ENCODE results near the gene CHCHD4. TPM values are rescaled to one million over a fixed set of nuclear protein-coding genes. Genes with fewer than 3 reads are reported as not detected.

CHCHD4 gene
- total and polyA plus RNA-seq, 2 of the 13 experiments (the other 11 are each of a cell fraction or from before 2014, with no cell fraction given) = 15.8 to 24.1 TPM

GRCh38 chr3:14127516-14128161 lies 3.0 kb upstream of the CHCHD4 start:
- POLR2A ChIA-PET = no interaction called here
- Histone ChIP-seq H2AFZ (ENCODE audit: low read length) (no peak overlapping the region), H3K79me2 (ENCODE audit: insufficient read depth, low read length) (peaks cover 52% of the 10 kb centered on the region), H3K36me3 (replicated peaks in 1 of 2; ENCODE audit: control insufficient read depth in 1 of 2, insufficient read depth in 2 of 2, low read length in 2 of 2) (peaks cover 14 to 44% of the 10 kb centered on the region in 2 experiments), H3K9me3 (ENCODE audit: low read length) (no peaks in the 10 kb centered on the region), H3K4me1 (ENCODE audit: insufficient read depth, low read length) (peaks cover 34% of the 10 kb centered on the region), H3K9ac (ENCODE audit: insufficient read depth, low read depth, low read length) (no peak overlapping the region), H3K27me3 (ENCODE audit: control insufficient read depth in 1 of 2, insufficient read depth in 2 of 2, low read length in 2 of 2) (no peaks in the 10 kb centered on the region; a peak in 1 of 5 replicates), H3K27ac (ENCODE audit: extremely low read length, insufficient read depth, low read length) (no peak overlapping the region), H4K20me1 (ENCODE audit: insufficient read depth, low read length) (peaks cover 16% of the 10 kb centered on the region), H3K4me3 (replicated peaks in 1 of 3; ENCODE audit: insufficient read depth in 1 of 3, low read depth in 2 of 3, low read length in 3 of 3) (no peak overlapping the region), H3K4me2 (ENCODE audit: low read depth, low read length) (no peak overlapping the region)
- no peak for ATAC-seq
- no peak for DNase-seq (ENCODE audit: low spot score)
- no peak for FAIRE-seq
- CTCF ChIA-PET (ENCODE audit: low intra/inter-chr PET ratio, low total read pairs) = no interaction called here
- intact Hi-C loops (cut with micrococcal nuclease; ENCODE audit: unreplicated experiment) = no loop called here
- 90% methylated on average over 11 of the region's 12 CpGs for WGBS (ENCODE audit: low lambda C conversion rate)
- in situ Hi-C loops (cut with HindIII; ENCODE audit: extremely low pct_ligation_motif_present, low pct_unique_long_range_greater_than_20kb) = no loop called here
- no TSS peak for BruUV-seq (replicated peaks)
- TF ChIP-seq, protein P1, sequence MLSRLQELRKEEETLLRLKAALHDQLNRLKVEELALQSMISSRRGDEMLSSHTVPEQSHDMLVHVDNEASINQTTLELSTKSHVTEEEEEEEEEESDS (CRISPR knock-in tag; IDR thresholded peaks at IDR 0.05; ENCODE audit: borderline replicate concordance) = no peak
- TF ChIP-seq TCF7 (IDR thresholded peaks at IDR 0.05; ENCODE audit: low read depth) (no peak), SRSF1 (optimal IDR thresholded peaks at IDR 0.05; ENCODE audit: low read depth, low read length) (no peak), YY1 (IDR thresholded peaks at IDR 0.05; ENCODE audit: insufficient read depth, insufficient replicate concordance, low read depth, low read length) (no peak), ZNF10 (CRISPR knock-in tag; IDR thresholded peaks at IDR 0.05; ENCODE audit: borderline replicate concordance, low read depth) (no peak), ZNF350 (CRISPR knock-in tag; IDR thresholded peaks at IDR 0.05; ENCODE audit: borderline replicate concordance, low read depth) (no peak), ZSCAN25 (CRISPR knock-in tag; IDR thresholded peaks at IDR 0.05) (no peak), XBP1 (CRISPR knock-in tag; IDR thresholded peaks at IDR 0.05) (no peak), ELK4 (CRISPR knock-in tag; IDR thresholded peaks at IDR 0.05; ENCODE audit: borderline replicate concordance) (no peak), GPBP1L1 (CRISPR knock-in tag; IDR thresholded peaks at IDR 0.05) (no peak), NR2C2 (CRISPR knock-in tag; IDR thresholded peaks at IDR 0.05; ENCODE audit: borderline replicate concordance) (no peak), HMGXB3 (CRISPR knock-in tag; IDR thresholded peaks at IDR 0.05; ENCODE audit: borderline replicate concordance) (no peak)
- TF ChIP-seq, protein P2, sequence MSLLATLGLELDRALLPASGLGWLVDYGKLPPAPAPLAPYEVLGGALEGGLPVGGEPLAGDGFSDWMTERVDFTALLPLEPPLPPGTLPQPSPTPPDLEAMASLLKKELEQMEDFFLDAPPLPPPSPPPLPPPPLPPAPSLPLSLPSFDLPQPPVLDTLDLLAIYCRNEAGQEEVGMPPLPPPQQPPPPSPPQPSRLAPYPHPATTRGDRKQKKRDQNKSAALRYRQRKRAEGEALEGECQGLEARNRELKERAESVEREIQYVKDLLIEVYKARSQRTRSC (CRISPR knock-in tag; IDR thresholded peaks at IDR 0.05; ENCODE audit: low read depth) = no peak
- TF ChIP-seq, protein P3, sequence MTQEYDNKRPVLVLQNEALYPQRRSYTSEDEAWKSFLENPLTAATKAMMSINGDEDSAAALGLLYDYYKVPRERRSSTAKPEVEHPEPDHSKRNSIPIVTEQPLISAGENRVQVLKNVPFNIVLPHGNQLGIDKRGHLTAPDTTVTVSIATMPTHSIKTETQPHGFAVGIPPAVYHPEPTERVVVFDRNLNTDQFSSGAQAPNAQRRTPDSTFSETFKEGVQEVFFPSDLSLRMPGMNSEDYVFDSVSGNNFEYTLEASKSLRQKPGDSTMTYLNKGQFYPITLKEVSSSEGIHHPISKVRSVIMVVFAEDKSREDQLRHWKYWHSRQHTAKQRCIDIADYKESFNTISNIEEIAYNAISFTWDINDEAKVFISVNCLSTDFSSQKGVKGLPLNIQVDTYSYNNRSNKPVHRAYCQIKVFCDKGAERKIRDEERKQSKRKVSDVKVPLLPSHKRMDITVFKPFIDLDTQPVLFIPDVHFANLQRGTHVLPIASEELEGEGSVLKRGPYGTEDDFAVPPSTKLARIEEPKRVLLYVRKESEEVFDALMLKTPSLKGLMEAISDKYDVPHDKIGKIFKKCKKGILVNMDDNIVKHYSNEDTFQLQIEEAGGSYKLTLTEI (CRISPR knock-in tag; conservative IDR thresholded peaks at IDR 0.05) = no peak
